Activated B cell treated with CpG ODN at 0.5 μM for 24 hours (primary cell): ENCODE results near the gene TMPRSS4. TPM values are rescaled to one million over a fixed set of nuclear protein-coding genes. Genes with fewer than 3 reads are reported as not detected.
A peak's percentile ranks its signal among the peaks of the same experiment; 100 is the strongest.

Source experiments
- ATAC-seq: fragments of 200-7000 bp; cut with Tn5 transposase; one replicate; pipeline ENCODE4 v1.10.0; 2021; ENCODE audit warnings: low read depth, mild to moderate bottlenecking, moderate library complexity
- CTCF ChIA-PET: fragments of 350-600 bp; sonication (Branson Sonifier 250); formaldehyde crosslinking; loops from one replicate; lab custom pipeline; 2021; ENCODE audit warnings: antibody characterized with exemption; lab: Charles Lee
- POLR2A ChIA-PET: fragments of 350-600 bp; sonication (Branson Sonifier 250); formaldehyde crosslinking; loops from one replicate; lab custom pipeline; 2021; ENCODE audit warnings: antibody characterized with exemption; lab: Charles Lee
- DNase-seq: peaks from one replicate; pipeline ENCODE4 v3.0.0; 2022
- H3K27ac Mint-ChIP-seq: one replicate; pipeline ENCODE4 v1.8.0; 2020; ENCODE audit warnings: mixed read lengths
- H3K27me3 Mint-ChIP-seq: one replicate; pipeline ENCODE4 v1.8.0; 2021; ENCODE audit warnings: mixed read lengths
- H3K36me3 Mint-ChIP-seq: one replicate; pipeline ENCODE4 v1.8.0; 2021; ENCODE audit warnings: low read depth, mixed read lengths
- H3K4me1 Mint-ChIP-seq: one replicate; pipeline ENCODE4 v1.8.0; 2021; ENCODE audit warnings: mixed read lengths
- H3K4me3 Mint-ChIP-seq: one replicate; pipeline ENCODE4 v1.8.0; 2020; ENCODE audit warnings: mild to moderate bottlenecking, mixed read lengths
- H3K9me3 Mint-ChIP-seq: one replicate; pipeline ENCODE4 v1.8.0; 2020; ENCODE audit warnings: mixed read lengths
- CTCF ChIP-seq: fragments of 200-600 bp; IDR thresholded peaks from one replicate; pipeline ENCODE4 v1.8.0; 2022; ENCODE audit warnings: antibody characterized with exemption, mild to moderate bottlenecking
- intact Hi-C: fragments of 100-400 bp; cut with micrococcal nuclease; formaldehyde crosslinking; loops from one replicate; pipeline ENCODE4 v1.15.1; 2024
- total RNA-seq: library from RNA; stranded (reverse); gene quantifications from 2 replicates; pipeline ENCODE4 v1.2.3, GENCODE V29; 2022

Gene TMPRSS4
- total RNA-seq, 1 donor from 2014 or later: not detected

GRCh38 chr11:118147502-118147901 is 70.6 kb downstream of the TMPRSS4 start:
- Mint-ChIP-seq H3K4me1 (peaks cover 5% of the 10 kb centered on the region), H3K27me3 (peaks cover 66% of the 10 kb centered on the region), H3K36me3 (no peaks in the 10 kb centered on the region), H3K9me3 (no peaks in the 10 kb centered on the region), H3K27ac (no peak overlapping the region), H3K4me3 (peak overlapping the region; percentile 13)
- ChIA-PET POLR2A (no interaction called here), CTCF (interaction anchor here (1.0 kb wide), 1 partner anchor 25 kb away, joined by 3 read pairs; no protein-coding TSS in a partner anchor)
- TF ChIP-seq CTCF: no peak
- ATAC-seq (no peak), DNase-seq (no peak)
- intact Hi-C loops: loop anchor here (5.0 kb wide), 1 partner anchor 420 kb away; the partner anchor contains the start of gene IFT46

- TF ChIP-seq CTCF: no peak
- peaks cover 5% of the 10 kb centered on the region for H3K4me1 Mint-ChIP-seq
- peaks cover 58% of the 10 kb centered on the region for H3K27me3 Mint-ChIP-seq
- H3K27ac Mint-ChIP-seq: no peak overlapping the region
- no peaks in the 10 kb centered on the region for H3K36me3 Mint-ChIP-seq
- DNase-seq (no peak), ATAC-seq (no peak)
- POLR2A ChIA-PET: no interaction called here
- intact Hi-C loops: loop anchor here (5.0 kb wide), 1 partner anchor 419 kb away; the partner anchor contains the start of gene IFT46
- CTCF ChIA-PET: interaction anchor here (1.0 to 1.2 kb wide), 2 partner anchors 23 to 24 kb away, joined by 3 to 4 read pairs; no protein-coding TSS in a partner anchor
- no peaks in the 10 kb centered on the region for H3K9me3 Mint-ChIP-seq
- no peak overlapping the region for H3K4me3 Mint-ChIP-seq
These were observed 71.4 kb downstream of the TMPRSS4 start for GRCh38 chr11:118148240-118148639.

DNA sequence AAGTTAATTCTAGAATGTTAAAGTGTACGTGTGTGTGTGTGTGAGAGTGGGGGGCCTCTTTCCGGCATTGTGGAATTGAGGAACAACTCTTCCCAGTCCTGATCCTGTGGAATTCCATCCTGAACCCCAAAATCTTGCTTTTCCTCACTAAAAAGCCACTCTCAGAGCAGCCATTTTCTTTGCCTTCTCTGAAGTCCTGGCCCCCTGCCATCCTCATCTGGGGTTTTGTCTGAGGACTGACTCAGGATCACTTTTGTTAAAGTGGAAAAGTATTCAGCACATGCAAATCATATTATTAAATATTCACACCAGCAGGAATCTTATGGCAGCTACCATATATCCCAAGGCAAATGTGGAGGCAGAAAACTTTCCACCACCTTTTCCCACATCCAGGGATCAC is 72.0 kb downstream of the TMPRSS4 start:
- CTCF ChIA-PET: interaction anchor here (1.2 kb wide), 1 partner anchor 22 kb away, joined by 4 read pairs; no protein-coding TSS in a partner anchor
- no peak for ATAC-seq
- peaks cover 10% of the 10 kb centered on the region for H3K4me1 Mint-ChIP-seq
- TF ChIP-seq CTCF: no peak
- no peak overlapping the region for H3K4me3 Mint-ChIP-seq
- POLR2A ChIA-PET: no interaction called here
- H3K27me3 Mint-ChIP-seq: peaks cover 60% of the 10 kb centered on the region
- no peaks in the 10 kb centered on the region for H3K9me3 Mint-ChIP-seq
- no peaks in the 10 kb centered on the region for H3K36me3 Mint-ChIP-seq
- no peak overlapping the region for H3K27ac Mint-ChIP-seq
- no peak for DNase-seq
- intact Hi-C loops: loop anchor here (5.0 kb wide), 1 partner anchor 418 kb away; the partner anchor contains the start of gene IFT46

- CTCF ChIA-PET: no interaction called here
- intact Hi-C loops: loop anchor here (5.0 kb wide), 1 partner anchor 418 kb away; the partner anchor contains the start of gene IFT46
- no peak for TF ChIP-seq CTCF
- peaks cover 11% of the 10 kb centered on the region for H3K4me1 Mint-ChIP-seq
- POLR2A ChIA-PET: no interaction called here
- no peak for DNase-seq
- ATAC-seq: no peak
- no peak overlapping the region for H3K4me3 Mint-ChIP-seq
- H3K9me3 Mint-ChIP-seq: no peaks in the 10 kb centered on the region
- H3K27ac Mint-ChIP-seq: no peak overlapping the region
- no peaks in the 10 kb centered on the region for H3K36me3 Mint-ChIP-seq
- H3K27me3 Mint-ChIP-seq: peaks cover 59% of the 10 kb centered on the region
These were observed 72.6 kb downstream of the TMPRSS4 start for GRCh38 chr11:118149493-118149892.

GRCh38 chr11:118151431-118151830 is 74.6 kb downstream of the TMPRSS4 start:
- CTCF ChIA-PET: no interaction called here
- ATAC-seq: no peak
- H3K9me3 Mint-ChIP-seq: no peaks in the 10 kb centered on the region
- POLR2A ChIA-PET: no interaction called here
- no peak for DNase-seq
- no peak for TF ChIP-seq CTCF
- no peak overlapping the region for H3K27ac Mint-ChIP-seq
- H3K4me3 Mint-ChIP-seq: no peak overlapping the region
- intact Hi-C loops: no loop called here
- H3K36me3 Mint-ChIP-seq: no peaks in the 10 kb centered on the region
- H3K4me1 Mint-ChIP-seq: peaks cover 7% of the 10 kb centered on the region
- H3K27me3 Mint-ChIP-seq: peaks cover 65% of the 10 kb centered on the region
